Activated T-helper 9 cell treated with anti-CD3 and anti-CD28 coated beads, Interleukin-2, amount 50 U/mL, for 16 hours (primary cell): ENCODE measurements around the gene PIK3CB.

ENCODE experiments used
- DNase-seq: peaks from one replicate; pipeline ENCODE4 v3.0.0-alpha.2; 2020; ENCODE audit warnings: low read depth

Gene PIK3CB

DNA sequence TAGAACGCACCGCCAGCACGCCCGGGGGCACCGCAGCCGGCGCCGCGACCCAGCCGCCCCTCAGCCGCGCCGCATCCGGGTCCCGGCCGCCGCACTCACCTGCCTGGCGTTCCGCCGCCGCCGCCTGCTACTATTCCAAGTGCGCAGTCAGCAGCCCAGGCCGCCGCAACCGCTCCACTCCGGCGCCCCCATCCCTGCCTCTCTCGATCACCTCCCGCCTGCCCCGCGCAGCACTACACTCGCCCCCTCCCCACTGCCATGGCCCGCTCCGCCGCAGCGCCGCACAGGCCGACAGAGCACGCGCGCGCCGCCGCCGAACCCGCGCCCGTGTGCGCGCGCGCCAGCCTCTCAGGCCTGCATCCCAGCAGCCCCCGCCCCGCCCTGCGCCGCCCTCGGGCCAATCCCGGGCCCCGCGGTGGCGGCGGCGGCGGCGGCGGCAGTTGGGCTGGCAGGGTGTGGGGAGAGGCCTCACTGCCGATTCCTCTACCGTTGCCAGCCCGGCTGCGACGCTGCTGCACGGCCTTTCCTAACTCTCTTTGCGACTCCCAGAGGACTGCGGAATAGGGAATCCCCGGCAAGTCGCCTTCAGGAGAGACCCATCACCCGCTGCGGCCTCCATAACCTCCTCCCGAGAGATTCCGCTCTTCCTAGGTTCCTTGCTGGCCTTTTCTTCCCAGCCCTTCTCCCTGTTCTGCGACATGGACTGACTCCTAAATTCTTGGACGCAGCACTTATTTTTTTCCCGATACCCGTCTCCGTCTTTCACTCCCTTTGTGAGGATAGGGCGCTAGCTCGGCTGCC lies at the start of gene PIK3CB:
Gene PIK3CB (minus strand): TSS at position 333 of the 801 bp plus-strand sequence. CDS start 75,585 bp downstream, outside the sequence.
- peak; percentile 84 for DNase-seq

DNA sequence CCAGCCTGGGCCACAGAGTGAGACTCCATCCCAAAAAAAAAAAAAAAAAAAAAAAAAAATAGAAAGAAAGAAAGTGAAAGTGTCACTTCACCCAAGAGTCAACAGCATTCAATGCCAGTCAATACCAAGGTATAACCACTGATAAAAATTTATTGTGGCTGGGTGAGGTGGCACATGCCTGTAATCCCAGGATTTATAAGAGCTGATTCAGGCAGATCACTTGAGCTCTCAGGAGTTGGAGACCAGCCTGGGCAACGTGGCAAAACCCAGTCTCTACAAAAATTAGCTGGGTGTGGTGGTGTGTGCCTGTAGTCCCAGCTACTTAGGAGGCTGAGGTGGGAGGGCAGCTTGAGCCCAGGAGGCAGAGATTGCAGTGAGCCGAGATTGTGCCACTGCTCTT lies 46.5 kb upstream of the PIK3CB start:
- no peak for DNase-seq

DNA sequence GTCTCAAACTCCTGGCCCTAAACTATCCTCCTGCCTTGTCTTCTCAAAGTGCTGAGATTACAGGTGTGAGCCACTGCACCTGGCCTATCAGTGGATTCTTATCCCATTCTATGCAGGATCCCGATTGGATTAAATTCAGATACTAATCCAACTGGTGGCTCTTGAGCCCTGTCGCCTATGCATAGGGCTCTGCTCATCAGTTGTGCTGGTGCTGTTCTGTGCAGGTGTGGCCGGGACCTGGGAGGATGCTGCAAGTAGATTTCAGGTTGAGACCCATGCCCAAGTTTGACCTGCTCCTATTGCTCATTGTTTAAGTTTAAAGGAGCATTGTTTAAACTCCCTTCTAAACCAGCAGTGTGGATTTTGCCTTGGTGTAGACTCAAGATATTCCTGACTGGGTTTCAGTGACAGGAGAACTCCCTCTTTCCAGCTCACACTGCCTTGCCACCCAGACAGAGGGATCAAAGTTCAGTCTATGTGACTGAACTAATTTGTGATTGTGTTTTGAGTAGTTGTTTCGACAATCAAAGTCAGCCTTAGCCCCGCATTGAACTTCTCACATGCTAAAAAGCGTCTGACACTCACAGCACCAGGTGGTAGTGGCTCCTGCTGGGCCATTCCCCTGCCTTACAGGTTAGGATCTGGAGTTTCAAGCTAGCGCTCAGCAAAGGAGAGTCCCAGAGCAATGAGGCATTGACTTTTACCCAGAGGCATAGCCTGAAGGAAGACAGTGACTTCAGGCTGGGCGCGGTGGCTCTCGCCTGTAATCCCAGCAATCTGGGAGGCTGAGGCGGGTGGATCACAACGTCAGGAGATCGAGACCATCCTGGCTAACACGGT lies 45.0 kb upstream of the PIK3CB start:
- DNase-seq = no peak

DNA sequence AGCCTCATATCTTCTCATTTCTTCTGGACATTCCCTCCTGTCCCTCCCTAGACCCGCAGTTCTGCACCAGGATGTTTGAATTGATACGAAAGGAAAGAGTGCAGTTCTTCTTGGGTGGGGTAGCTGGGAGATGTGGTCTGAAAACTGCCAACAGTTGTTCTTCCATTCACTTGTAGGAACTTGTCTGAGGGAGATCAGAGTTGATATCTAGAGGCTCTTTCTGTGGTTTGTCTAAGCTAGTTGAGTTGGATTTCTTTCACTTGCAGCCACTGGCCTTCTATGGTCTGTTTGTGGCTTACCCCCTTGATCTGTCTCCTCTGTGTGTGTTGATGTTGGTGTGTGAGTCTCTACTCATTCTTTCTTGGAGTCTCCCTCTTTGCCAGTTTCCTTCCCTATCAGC lies 42.5 kb upstream of the PIK3CB start:
- no peak for DNase-seq

DNA sequence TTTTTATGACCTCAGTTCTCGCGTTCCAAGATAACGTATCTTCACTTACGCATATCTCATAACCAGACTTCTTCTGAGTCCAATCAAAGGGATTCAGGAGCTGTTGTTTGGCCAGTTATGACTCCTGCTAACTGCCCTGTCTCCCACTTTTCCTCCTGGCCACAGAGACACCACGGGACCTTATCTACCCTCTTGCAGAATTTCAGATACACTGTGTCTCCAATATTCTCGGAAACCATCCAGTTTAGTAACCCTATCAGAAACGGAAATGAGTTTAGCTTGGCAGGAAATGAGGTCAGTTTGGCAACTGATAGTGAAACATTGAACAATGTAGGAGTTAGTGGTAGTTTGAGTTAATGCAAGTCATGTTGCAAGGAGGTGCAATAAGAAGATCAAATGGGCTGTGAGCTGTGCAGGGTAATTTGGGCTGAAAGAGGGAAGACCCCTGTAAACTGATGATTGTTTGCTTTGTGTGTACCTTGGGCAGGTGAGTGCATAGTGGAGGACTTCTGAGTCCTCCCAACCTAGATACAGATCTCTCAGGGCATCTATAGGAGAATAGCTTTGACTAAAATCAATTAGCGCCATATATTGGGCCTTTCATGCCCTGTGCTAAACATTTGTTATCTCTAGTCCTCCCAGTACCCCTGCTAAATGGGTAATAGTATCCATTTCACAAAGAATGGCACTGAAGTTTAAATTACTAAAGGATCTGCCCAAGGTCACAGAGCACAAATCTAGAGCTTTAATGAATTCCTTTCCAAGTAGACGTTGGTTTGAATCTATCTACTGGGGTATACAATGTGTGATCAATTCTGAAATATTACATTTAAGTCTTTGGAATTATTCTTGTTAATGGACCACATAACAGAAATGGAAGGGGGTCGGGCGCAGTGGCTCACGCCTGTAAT lies 41.3 kb upstream of the PIK3CB start:
- no peak for DNase-seq

DNA sequence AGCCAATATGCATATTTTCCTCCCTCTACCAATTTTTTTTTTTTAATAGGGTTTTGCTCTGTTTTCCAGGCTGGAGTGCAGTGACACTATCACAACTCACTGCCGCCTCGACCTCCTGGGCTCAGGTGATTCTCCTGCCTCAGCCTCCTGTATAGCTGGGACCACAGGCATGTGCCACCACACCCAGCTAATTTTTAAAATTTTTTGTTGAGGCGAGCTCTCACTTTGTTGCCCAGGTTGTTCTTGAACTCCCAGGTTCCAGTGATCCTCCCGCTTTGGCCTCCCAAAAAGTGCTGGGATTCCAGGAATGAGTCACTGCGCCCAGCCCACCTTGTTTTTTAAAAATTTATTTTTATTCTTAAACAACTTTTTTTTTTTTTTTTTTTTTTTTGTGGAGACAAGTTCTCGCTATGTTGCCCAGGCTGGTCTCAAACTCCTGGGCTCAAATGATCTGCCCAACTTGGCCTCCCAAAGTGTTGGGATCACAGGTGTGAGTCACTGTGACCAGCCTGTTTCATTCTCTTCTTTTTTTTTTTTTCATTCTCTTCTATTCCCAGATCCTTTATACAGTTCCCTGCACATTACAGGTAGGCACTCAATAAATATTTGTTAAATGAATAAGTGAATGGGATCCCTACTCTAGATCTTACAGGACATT lies 40.5 kb upstream of the PIK3CB start:
- DNase-seq = no peak

DNA sequence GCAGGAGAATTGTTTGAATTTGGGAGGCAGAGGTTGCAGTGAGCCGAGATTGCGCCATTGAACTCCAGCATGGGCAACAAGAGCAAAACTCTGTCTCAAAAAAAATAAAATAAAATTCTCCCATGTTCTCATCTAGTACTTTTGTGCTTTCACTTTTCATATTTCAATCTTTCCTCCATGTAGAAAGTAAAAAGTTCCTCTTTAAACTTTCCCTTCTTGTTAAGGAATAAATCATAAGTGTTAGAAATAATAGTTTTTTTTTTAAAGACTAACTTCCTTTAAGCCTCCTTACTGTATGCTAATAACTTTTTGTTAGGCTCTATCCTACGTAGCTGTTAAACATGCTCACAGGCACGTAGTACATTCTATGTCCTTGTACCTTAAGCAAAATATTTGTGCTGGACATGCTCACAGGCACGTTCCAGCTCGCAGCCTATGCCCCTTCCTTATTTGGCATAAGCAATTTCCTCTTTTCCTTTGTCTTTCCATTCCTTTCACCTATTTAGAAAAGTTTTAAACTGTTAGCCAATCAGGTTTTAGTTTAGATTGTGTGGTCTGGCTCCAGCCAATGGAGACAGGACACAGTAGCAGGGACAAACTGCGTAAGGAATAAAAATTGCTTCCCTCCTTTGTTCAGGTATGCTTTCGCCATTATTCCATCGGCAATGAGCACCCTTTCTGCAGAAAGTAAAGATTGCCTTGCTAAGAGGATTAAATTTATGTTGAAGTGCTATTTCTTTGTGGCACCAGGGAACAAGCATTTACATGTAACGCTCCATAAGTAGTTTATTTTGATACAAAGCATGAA lies 38.9 kb upstream of the PIK3CB start:
- DNase-seq = no peak

DNA sequence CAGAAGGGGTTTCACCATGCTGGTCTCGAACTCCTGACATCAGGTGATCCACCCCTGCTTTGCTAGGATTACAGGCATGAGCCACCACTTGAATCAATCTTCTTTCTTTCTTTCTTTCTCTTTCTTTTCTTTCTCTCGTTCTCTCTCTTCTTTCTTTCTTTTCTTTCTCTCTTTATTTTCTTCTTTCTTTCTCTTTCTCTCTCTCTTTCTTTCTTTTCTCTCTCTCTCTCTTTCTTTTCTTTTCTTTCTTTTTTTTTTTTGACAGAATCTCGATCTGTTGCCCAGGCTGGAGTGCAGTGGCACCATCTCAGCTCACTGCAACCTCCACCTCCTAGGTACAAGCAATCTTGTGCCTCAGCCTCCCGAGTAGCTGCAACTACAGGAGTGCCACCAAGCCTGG lies 37.9 kb upstream of the PIK3CB start:
- DNase-seq = no peak

DNA sequence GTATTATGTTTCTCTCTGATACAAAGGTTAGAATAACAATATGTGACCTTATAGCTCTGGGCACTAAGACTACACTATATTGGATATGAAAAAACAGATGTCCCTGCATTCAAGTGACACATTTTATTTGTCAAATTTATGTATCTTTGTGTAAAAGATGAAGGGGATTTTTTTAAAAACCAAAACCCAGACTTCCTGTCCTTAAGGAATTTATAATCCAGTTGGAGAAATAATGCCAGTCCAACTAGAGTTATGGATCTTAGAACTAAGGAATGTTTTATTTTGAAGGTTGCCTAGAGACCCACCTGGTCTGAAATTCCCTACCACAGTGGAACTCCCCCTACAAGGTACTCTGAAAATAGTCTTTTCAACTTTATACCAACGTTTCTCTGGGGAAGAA lies 33.3 kb upstream of the PIK3CB start:
- no peak for DNase-seq

DNA sequence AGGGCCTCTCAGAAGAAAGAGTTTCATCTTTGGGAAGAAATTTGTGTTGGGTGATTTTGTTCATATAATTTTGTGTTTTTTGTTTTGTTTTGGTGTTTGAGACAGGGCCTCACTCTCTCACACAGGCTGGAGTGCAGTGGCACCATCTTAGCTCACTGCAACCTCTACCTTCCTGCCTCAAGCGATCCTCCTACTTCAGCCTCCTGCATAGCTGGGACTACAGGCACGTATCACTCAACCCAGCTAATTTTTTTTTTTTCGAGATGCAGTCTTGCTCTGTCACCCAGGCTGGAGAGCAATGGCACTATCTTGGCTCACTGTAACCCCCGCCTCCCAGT lies 29.0 kb upstream of the PIK3CB start:
- DNase-seq = no peak

DNA sequence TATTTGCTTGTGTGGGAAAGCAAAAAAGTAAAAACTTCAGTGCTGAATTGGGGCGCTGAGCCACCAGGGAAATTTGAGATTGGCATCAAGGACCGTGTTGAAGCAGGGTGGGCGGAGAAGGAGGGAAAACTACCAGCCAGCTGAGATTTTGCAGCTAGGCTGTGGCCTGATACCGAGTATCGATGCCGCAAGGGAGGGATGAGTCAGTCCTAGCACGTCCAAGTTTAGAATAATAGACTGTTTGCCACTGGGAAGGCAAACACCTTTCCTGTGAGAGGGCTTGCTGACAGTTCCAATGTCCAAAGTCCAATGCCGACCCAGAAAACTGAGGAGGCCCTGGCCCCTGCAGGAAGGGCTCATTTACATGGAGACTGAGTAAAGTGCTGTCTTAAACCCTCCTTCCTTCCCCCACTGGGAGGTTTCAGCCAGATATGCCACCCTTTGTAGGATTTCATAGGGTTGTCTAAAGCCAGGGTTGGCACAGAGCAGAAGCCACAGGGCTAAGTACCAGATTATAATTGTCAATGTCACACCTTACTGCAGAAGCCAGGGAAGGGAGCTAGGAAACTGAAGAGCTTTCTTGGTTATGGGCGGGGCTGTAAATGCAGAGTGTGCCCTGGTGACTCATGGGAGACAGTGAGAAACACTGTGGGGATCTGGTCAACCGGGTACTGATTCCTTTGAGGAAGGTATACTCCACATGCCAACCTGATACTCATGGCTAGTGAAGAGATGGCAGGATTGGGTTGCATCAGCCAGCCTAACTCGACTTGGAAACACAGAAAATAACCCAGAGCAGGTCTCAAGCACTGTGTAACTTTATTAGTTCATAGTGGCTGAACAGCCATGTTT lies 28.4 kb upstream of the PIK3CB start:
- no peak for DNase-seq

DNA sequence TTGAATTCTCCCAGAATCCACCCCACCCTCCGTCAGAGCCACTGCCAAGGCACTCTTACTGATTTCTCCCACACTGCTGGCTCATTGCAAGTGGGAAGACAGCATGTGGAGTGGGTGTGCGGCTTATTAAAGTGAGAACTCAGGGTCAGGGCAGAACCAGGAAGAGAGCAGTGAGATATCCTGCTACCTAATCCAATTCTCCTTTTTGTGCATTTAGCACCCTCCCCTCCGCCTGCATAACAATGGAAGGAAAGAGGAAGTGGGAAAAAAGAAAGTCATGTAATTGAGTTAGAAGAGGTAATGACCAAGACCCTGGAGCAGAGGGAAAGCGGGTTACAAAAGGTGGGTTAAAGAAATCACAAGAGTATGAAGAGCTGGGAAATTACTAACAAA lies 27.8 kb upstream of the PIK3CB start:
- no peak for DNase-seq

DNA sequence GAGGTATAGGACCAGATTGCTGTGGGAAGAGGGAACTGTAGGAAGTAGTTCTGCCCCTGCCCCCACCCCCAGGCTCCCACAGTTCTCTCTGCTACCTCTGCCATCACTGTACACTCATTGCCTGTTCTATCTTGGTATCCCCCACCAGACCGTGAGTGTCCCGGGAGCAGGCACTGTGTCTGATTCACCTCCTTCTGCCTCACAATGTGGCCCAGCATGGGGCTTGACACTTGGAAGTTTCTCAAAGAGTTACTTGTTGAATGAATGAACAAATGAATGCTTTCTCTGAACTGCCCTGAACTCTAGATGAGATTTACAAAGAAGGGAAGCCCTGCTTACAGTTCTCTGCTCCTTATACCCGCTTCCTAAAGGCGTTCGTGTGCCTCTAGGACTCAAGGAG lies 27.1 kb upstream of the PIK3CB start:
- DNase-seq = no peak

DNA sequence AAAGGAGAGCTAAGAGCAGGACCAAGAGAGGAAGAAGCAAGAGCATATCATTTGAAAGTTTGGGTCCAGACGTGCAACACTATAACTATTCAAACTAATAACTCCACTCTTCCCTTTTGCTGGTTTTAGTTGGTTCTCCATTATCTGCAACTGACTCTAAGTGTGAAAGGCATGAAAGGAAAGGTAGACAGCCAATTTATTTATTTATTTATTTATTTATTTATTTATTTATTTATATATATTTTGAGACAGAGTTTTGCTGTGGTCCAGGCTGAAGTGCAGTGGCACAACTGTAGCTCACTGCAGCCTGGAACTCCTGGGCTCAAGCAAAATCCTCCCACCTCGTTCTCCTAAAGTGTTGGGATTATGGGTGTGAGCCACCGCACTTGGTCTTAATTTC lies 22.1 kb upstream of the PIK3CB start:
- no peak for DNase-seq

DNA sequence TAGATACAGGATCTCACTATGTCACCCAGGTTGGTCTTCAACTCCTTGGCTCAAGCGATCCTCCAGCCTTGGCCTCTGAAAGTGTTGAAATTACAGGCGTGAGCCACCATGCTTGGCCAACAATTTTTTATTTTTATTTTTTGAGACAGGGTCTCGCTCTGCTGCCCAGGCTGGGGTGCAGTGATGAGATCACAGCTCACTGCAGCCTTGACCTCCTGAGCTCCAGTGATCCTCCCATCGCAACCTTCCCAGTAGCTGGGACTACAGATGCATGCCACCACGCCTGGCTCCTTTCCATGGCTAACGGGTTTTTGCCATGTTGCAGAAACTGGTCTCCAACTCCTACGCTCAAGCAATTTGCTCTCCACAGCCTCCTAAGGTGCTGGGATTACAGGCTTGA lies 20.2 kb upstream of the PIK3CB start:
- no peak for DNase-seq

DNA sequence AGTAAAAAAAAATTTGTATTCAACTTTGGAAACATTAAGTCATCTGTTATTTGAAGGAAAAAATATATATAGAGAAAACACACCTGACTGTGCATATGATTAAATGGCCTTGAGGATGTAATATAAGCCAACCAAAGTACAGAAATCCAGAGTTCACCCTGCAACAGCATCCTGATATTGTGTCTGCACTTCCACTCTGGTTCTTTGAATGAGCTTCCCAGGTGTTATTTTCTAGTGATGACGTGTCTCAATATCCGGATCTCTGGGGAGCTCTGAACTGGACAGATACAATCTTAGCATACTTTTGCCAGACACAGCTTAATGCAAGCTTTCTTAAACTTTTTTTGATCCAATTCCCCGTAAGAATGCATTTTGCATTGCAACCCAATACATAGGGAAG lies 19.5 kb upstream of the PIK3CB start:
- DNase-seq = no peak

DNA sequence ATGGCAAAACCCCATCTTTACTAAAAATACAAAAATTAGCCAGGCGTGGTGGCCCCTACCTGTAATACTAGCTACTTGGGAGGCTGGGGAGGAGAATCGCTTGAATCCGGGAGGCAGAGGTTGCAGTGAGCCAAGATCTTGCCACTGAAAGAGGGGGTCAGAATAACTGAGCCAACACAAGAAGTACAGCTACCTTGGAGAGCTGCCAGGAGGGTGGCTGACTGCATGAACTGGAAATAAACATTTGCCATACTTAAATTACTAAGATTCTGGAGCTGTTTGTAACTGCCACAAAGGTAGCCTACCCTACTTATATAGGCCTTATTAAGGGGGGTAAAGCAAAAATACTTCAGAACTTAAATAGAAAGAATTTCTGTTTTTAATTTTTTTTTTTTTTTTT lies 15.4 kb upstream of the PIK3CB start:
- no peak for DNase-seq

DNA sequence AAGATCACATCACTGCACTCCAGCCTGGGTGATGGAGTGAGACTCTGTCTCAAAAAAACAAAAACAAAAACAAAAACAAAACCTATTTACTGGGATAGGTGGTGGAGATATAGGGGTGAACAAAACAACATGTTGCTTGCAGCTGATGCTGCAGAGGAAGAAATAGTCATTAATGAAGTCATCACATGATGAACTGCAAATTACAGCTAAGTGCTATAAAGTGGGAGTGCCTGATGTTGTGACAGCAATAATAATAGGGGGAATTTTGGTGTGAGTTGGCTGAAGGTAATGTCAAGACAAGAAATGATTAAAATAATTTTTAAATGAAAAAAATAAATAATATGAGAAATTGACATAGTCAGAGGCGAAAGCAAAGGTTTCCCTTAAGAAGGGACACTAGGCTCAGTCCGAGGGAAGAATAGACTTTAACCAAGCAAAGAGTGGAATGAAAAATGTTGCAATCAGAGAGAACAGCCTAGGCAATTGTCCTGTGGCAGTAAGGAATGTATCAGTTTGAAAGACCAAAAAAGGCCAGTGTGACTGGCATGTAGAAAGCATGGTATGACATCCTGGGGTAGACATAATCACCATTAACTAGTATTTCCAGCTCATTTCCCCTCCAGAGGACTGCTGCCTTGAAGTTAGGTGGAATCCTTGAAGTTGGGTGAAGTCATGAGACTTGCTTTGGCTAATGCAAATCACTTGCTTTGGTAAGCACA lies 14.7 kb upstream of the PIK3CB start:
- no peak for DNase-seq

DNA sequence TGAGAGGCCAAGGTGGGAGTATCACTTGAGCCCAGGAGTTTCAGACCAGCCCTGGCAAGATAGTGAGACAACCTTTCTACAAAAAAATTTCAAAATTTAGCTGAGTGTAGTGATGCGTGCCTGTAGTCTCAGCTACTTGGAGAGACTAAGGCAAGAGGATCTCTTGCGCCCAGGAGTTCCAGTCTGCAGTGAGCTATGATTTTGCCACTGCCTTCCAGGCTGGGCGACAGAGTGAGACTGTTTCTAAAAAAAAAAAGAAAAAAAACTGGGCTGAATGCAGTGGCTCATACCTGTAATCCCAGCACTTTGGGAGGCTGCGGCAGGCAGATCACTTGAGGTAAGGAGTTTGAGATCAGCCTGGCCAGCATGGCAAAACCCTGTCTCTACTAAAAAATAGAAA lies 14.0 kb upstream of the PIK3CB start:
- DNase-seq = no peak
